ENCODE data around the gene DIABLO. TPM values are rescaled to one million over a fixed set of nuclear protein-coding genes. Genes with fewer than 3 reads are reported as not detected.
"Not testable (repeated sequence)": the region's sequence is repeated elsewhere in the genome, so short reads cannot be mapped to it uniquely, and the experiment has no call there.

Gene DIABLO
- total RNA-seq, 1 experiment from 2014 or later, result 47.9 TPM

DNA sequence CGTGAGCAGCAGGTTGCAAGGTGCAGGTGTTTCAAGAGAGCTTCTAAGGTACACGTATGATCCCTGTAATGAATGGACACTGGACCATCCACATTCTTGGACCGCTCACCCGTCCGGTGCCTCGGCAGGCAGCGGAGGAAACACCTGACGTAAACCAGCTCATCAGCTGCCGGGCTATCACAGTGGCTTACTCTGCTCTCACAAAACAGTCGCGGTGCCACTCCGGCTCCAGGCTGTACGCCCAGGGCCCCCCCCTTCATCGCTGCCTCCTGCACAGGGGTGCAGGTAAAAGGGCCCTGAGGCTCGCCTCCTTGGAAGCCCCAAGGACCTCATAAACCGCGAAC is 40.0 kb upstream of the DIABLO start:
- intact Hi-C loops (cut with micrococcal nuclease; ENCODE audit: unreplicated experiment), result loop anchor here (1.0 to 5.0 kb wide), 4 partner anchors 40 to 684 kb away; partner anchors contain the start of genes DIABLO and KDM2B

DNA sequence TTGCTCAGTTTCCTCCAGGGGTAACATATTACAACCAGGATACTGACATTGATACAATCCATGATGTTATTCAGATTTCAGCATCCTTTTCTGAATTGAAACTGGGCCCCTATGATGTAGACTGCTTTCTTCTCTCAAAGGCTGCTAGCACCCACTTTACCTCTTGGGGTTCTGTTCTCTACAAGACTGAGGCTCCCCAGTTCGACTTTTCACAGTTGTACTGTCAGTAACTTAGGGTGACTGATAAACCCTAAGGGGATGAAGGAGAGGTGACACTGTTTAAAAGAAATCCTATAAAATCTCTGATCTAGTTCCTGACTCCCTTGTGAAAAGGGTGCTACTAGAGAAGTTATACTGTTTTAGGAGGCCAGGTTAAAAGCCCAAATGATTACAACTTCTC is 39.6 kb upstream of the DIABLO start:
- intact Hi-C loops (cut with micrococcal nuclease; ENCODE audit: unreplicated experiment), result loop anchor here (5.0 kb wide), 2 partner anchors 213 to 683 kb away; partner anchors contain the start of gene KDM2B
- peaks cover 24% of the 10 kb centered on the region for H3F3A ChIP-seq (ENCODE audit: insufficient read depth, low read depth)
- no peaks in the 10 kb centered on the region for H3K9me3 ChIP-seq (ENCODE audit: insufficient read depth, low read depth)
- peaks cover 3% of the 10 kb centered on the region; the same call in 1 of the 2 replicates for H3K4me1 ChIP-seq (replicated peaks; ENCODE audit: insufficient read depth)
- H3K9me2 ChIP-seq (ENCODE audit: insufficient read depth), result no peaks in the 10 kb centered on the region
- H3K36me3 ChIP-seq (ENCODE audit: low read depth), result no peaks in the 10 kb centered on the region
- TF ChIP-seq, protein P1, sequence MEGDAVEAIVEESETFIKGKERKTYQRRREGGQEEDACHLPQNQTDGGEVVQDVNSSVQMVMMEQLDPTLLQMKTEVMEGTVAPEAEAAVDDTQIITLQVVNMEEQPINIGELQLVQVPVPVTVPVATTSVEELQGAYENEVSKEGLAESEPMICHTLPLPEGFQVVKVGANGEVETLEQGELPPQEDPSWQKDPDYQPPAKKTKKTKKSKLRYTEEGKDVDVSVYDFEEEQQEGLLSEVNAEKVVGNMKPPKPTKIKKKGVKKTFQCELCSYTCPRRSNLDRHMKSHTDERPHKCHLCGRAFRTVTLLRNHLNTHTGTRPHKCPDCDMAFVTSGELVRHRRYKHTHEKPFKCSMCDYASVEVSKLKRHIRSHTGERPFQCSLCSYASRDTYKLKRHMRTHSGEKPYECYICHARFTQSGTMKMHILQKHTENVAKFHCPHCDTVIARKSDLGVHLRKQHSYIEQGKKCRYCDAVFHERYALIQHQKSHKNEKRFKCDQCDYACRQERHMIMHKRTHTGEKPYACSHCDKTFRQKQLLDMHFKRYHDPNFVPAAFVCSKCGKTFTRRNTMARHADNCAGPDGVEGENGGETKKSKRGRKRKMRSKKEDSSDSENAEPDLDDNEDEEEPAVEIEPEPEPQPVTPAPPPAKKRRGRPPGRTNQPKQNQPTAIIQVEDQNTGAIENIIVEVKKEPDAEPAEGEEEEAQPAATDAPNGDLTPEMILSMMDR (conservative IDR thresholded peaks at IDR 0.05), result no peak
- no TSS peak for BruUV-seq (replicated peaks)
- no peaks in the 10 kb centered on the region for H3K27me3 ChIP-seq (ENCODE audit: insufficient read depth, low read depth)
- peak overlapping the region; percentile 92 for H3K4me2 ChIP-seq
- peak overlapping the region; percentile 93 for H3K4me3 ChIP-seq
- peak overlapping the region; percentile 100 for H2AFZ ChIP-seq
- H3K27ac ChIP-seq, result peak overlapping the region; percentile 80
- H3K79me2 ChIP-seq (ENCODE audit: low read depth), result peaks cover 16% of the 10 kb centered on the region
- ChIA-PET POLR2A (ENCODE audit: unreplicated experiment) (interaction anchor here (0.5 to 0.7 kb wide), 2 partner anchors 23 to 463 kb away, joined by 4 to 7 read pairs; no protein-coding TSS in a partner anchor), CTCF (no interaction called here)
- H4K20me1 ChIP-seq (ENCODE audit: insufficient read depth), result no peaks in the 10 kb centered on the region
- DNase-seq, result no peak

More for the DNA sequence above, 40.0 kb upstream of the DIABLO start:
- no peaks in the 10 kb centered on the region for H3K9me3 ChIP-seq (ENCODE audit: insufficient read depth, low read depth)
- H2AFZ ChIP-seq, result peak overlapping the region; percentile 100
- BruUV-seq (replicated peaks), result TSS peak; percentile 54
- H3K4me1 ChIP-seq (replicated peaks; ENCODE audit: insufficient read depth), result peaks cover 3% of the 10 kb centered on the region; the same call in 1 of the 2 replicates
- H3K27ac ChIP-seq, result peak overlapping the region; percentile 80
- no peaks in the 10 kb centered on the region for H3K9me2 ChIP-seq (ENCODE audit: insufficient read depth)
- TF ChIP-seq, protein P1 (conservative IDR thresholded peaks at IDR 0.05), result no peak
- TF ChIP-seq EZH2 (IDR thresholded peaks at IDR 0.05; ENCODE audit: low read depth), result no peak
- ChIA-PET POLR2A (ENCODE audit: unreplicated experiment) (interaction anchor here (0.5 to 0.7 kb wide), 2 partner anchors 23 to 463 kb away, joined by 4 to 7 read pairs; no protein-coding TSS in a partner anchor), CTCF (no interaction called here)
- H3K4me2 ChIP-seq, result peak overlapping the region; percentile 92
- no peaks in the 10 kb centered on the region for H4K20me1 ChIP-seq (ENCODE audit: insufficient read depth)
- no peaks in the 10 kb centered on the region for H3K36me3 ChIP-seq (ENCODE audit: low read depth)
- DNase-seq, result peak in 1 of 2 experiments; percentile 39
- peaks cover 16% of the 10 kb centered on the region for H3K79me2 ChIP-seq (ENCODE audit: low read depth)
- H3K27me3 ChIP-seq (ENCODE audit: insufficient read depth, low read depth), result no peaks in the 10 kb centered on the region
- H3K4me3 ChIP-seq, result peak overlapping the region; percentile 93
- peaks cover 24% of the 10 kb centered on the region for H3F3A ChIP-seq (ENCODE audit: insufficient read depth, low read depth)

DNA sequence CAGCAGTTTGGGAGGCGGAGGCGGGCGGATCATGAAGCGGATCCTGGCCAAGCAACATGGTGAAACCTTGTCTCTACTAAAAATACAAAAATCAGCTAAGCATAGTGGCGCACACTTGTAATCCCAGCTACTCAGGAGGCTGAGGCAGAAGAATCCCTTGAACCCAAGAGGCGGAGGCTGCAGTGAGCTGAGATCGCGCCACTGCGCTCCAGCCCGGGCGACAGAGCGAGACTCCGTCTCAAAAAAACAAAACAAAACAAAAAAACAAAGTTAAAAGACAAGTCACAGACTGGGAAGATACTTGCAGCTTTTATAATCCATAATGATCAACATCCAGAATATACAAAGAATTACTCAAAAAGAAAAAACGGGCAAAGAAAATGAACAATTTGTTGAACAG is 34.9 kb upstream of the DIABLO start:
- H3K27me3 ChIP-seq (ENCODE audit: insufficient read depth, low read depth); H4K20me1 ChIP-seq (ENCODE audit: insufficient read depth); H2AFZ ChIP-seq; CTCF ChIA-PET; BruUV-seq (replicated peaks); POLR2A ChIA-PET (ENCODE audit: unreplicated experiment); intact Hi-C loops (cut with micrococcal nuclease; ENCODE audit: unreplicated experiment); H3K4me1 ChIP-seq (replicated peaks; ENCODE audit: insufficient read depth); H3K4me2 ChIP-seq; H3K4me3 ChIP-seq; H3K27ac ChIP-seq; H3K36me3 ChIP-seq (ENCODE audit: low read depth); H3K9me2 ChIP-seq (ENCODE audit: insufficient read depth); DNase-seq; H3K9me3 ChIP-seq (ENCODE audit: insufficient read depth, low read depth); H3F3A ChIP-seq (ENCODE audit: insufficient read depth, low read depth): not testable (repeated sequence)
- H3K79me2 ChIP-seq (ENCODE audit: low read depth), result peaks cover 13% of the 10 kb centered on the region

DNA sequence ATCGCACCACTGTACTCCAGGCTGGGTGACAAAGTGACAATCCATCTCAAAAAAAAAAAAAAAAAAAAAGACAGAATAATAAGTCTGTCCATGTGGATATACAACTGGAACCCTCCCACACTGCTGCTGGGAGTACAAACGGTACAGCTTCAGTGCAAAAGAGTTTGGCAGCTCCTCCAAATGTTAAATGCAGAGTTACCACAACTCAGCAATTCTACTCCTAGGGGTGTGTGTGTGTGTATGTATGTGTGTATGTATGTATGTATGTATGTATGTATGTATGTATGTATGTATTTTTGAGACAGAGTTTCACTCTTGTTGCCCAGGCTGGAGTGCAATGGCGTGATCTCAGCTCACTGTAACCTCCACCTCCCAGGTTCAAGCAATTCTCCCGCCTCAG is 33.1 kb upstream of the DIABLO start:
- BruUV-seq (replicated peaks); H3K36me3 ChIP-seq (ENCODE audit: low read depth); CTCF ChIA-PET; H3K27me3 ChIP-seq (ENCODE audit: insufficient read depth, low read depth); intact Hi-C loops (cut with micrococcal nuclease; ENCODE audit: unreplicated experiment); DNase-seq; H3K27ac ChIP-seq; H3K9me2 ChIP-seq (ENCODE audit: insufficient read depth); H3K4me1 ChIP-seq (replicated peaks; ENCODE audit: insufficient read depth); H4K20me1 ChIP-seq (ENCODE audit: insufficient read depth); H3K9me3 ChIP-seq (ENCODE audit: insufficient read depth, low read depth); H3K4me2 ChIP-seq; H3F3A ChIP-seq (ENCODE audit: insufficient read depth, low read depth); H3K4me3 ChIP-seq; H2AFZ ChIP-seq; POLR2A ChIA-PET (ENCODE audit: unreplicated experiment); H3K79me2 ChIP-seq (ENCODE audit: low read depth): not testable (repeated sequence)

DNA sequence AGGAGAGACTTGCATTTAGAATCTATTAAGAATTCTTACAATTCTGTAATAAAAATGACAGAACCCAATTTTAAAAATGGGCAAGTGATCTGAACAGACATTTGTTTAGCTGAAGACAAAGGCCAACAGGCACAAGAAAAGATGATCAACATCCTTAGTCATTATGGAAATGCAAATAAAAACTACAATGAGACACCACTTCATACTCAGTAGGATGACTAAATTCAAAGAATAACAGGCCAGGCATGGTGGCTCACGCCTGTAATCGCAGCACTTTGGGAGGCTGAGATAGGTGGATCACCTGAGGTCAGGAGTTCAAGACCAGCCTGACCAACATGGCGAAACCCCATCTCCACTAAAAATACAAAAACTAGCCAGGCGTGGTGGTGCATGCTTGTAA is 32.6 kb upstream of the DIABLO start:
- H3K4me1 ChIP-seq (replicated peaks; ENCODE audit: insufficient read depth); intact Hi-C loops (cut with micrococcal nuclease; ENCODE audit: unreplicated experiment); H3K4me2 ChIP-seq; H3F3A ChIP-seq (ENCODE audit: insufficient read depth, low read depth); H3K9me3 ChIP-seq (ENCODE audit: insufficient read depth, low read depth); BruUV-seq (replicated peaks); H3K36me3 ChIP-seq (ENCODE audit: low read depth); H2AFZ ChIP-seq; H3K27ac ChIP-seq; H4K20me1 ChIP-seq (ENCODE audit: insufficient read depth); DNase-seq; CTCF ChIA-PET; H3K4me3 ChIP-seq; H3K79me2 ChIP-seq (ENCODE audit: low read depth); H3K9me2 ChIP-seq (ENCODE audit: insufficient read depth); H3K27me3 ChIP-seq (ENCODE audit: insufficient read depth, low read depth): not testable (repeated sequence)
- POLR2A ChIA-PET (ENCODE audit: unreplicated experiment), result interaction anchor here (0.8 kb wide), 1 partner anchor 82 kb away, joined by 6 read pairs; no protein-coding TSS in a partner anchor

Data from PC-9 (cell line).